SK-N-SH (cell line): ENCODE measurements around the gene MT1E.
A peak's percentile ranks its signal among the peaks of the same experiment; 100 is the strongest.

Experiments used
- EP300 ChIP-seq, 2 experiments: IDR thresholded peaks; 2 replicates each; pipeline versions ENCODE4 v1.4.0 to v1.6.1; 2012; ENCODE audit warnings: borderline replicate concordance in 1 of 2, low read depth in 1 of 2, low read length in 1 of 2
- EZH2phosphoT487 ChIP-seq: fragments of 200-600 bp; sonication (generic); IDR thresholded peaks from 2 replicates; pipeline ENCODE4 v1.6.1; 2017; ENCODE audit warnings: low read depth, mixed run types, mild to moderate bottlenecking, antibody characterized with exemption, moderate library complexity, borderline replicate concordance
- NRF1 ChIP-seq: IDR thresholded peaks from 2 replicates; pipeline ENCODE4 v1.6.1; 2012; ENCODE audit warnings: low read depth, mild to moderate bottlenecking, low read length
- RAD21 ChIP-seq: IDR thresholded peaks from 2 replicates; pipeline ENCODE4 v1.6.1; 2012; ENCODE audit warnings: mild to moderate bottlenecking, low read length
- TEAD4 ChIP-seq: IDR thresholded peaks from 2 replicates; pipeline ENCODE4 v1.4.0; 2012; ENCODE audit warnings: mild to moderate bottlenecking, borderline replicate concordance; ENCODE audit not compliant: insufficient read depth
- TF ChIP-seq, protein P1 (sequence below): fragments of 200-600 bp; sonication (generic); IDR thresholded peaks from 2 replicates; pipeline ENCODE4 v1.6.1; 2017; ENCODE audit warnings: antibody characterized with exemption, mild to moderate bottlenecking, moderate library complexity

DNA sequence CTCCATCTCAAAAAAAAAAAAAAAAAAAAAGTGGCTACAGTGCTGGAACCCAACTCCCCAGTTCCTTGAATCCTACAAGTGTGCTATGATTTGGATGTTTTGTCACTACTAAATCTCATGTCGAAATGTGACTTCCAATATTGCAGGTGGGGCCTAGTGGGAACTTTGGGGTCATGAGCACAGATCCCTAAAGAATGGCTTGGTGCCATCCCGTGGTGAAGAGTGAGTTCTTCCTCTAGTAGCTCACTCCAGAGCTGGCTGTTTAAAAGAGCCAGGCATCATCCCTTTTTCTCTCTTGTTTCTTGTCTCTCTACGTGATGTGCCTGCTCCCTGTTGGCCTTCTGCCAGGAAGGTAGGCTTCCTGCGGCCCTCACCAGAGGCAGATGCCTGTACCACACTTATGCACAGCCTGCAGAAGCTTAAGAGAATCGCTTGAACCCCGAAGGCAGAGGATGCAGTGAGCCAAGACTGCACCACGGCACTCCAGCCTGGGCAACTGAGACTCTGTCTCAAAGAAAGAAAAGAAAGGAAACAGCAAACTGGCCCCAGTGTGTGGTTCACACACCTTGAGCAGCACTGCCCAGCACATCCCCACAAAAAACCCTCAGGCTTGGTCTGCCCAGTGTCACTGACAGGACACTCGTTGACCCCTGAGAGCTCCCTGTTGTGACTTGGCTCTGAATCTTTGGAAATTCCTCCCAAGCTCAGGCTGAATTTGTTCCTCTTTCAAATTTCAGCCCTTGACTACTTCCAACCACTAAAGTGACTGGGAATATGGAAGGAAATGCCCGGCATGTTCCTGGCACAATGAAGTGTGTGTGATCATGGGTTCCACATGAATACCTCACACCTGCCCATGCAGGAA, 3.1 kb downstream of the MT1E start:
- TF ChIP-seq, protein P1, sequence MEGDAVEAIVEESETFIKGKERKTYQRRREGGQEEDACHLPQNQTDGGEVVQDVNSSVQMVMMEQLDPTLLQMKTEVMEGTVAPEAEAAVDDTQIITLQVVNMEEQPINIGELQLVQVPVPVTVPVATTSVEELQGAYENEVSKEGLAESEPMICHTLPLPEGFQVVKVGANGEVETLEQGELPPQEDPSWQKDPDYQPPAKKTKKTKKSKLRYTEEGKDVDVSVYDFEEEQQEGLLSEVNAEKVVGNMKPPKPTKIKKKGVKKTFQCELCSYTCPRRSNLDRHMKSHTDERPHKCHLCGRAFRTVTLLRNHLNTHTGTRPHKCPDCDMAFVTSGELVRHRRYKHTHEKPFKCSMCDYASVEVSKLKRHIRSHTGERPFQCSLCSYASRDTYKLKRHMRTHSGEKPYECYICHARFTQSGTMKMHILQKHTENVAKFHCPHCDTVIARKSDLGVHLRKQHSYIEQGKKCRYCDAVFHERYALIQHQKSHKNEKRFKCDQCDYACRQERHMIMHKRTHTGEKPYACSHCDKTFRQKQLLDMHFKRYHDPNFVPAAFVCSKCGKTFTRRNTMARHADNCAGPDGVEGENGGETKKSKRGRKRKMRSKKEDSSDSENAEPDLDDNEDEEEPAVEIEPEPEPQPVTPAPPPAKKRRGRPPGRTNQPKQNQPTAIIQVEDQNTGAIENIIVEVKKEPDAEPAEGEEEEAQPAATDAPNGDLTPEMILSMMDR: 0 out of 2 replicates have a peak, but pooled peaks have one; percentile 6
- TF ChIP-seq RAD21 (no peak), NRF1 (no peak), TEAD4 (no peak), EZH2phosphoT487 (no peak), EP300 (IDR thresholded peaks at IDR 0.05; ENCODE audit: borderline replicate concordance in 1 of 2, low read depth in 1 of 2, low read length in 1 of 2) (no peak)
